Mesendoderm (in vitro differentiated cells): ENCODE measurements around the gene COPS8.

Experiments used
- DNase-seq: peaks from one replicate; pipeline ENCODE4 v3.0.0; 2013
- H2AK5ac ChIP-seq: 2 replicates; pipeline ENCODE4 v1.6.1; 2013; ENCODE audit warnings: low read length, inconsistent platforms
- H2BK120ac ChIP-seq: 2 replicates; pipeline ENCODE4 v1.6.1; 2013; ENCODE audit warnings: low read depth, mild to moderate bottlenecking, low read length, moderate library complexity, mixed read lengths
- H2BK15ac ChIP-seq: replicated peaks from 2 replicates; pipeline ENCODE4 v1.6.1; 2013; ENCODE audit warnings: low read depth, mild to moderate bottlenecking, moderate library complexity
- H2BK5ac ChIP-seq: 2 replicates; pipeline ENCODE4 v1.6.1; 2013; ENCODE audit warnings: low read length, inconsistent platforms
- H3K18ac ChIP-seq: 2 replicates; pipeline ENCODE4 v1.6.1; 2013; ENCODE audit warnings: mild to moderate bottlenecking, low read length, mixed read lengths
- H3K23ac ChIP-seq: one replicate; pipeline ENCODE4 v1.6.1; 2013; ENCODE audit warnings: low read length
- H3K27ac ChIP-seq: 2 replicates; pipeline ENCODE4 v1.5.1; 2013; ENCODE audit warnings: low read depth, mild to moderate bottlenecking, inconsistent platforms, low read length, moderate library complexity
- H3K27me3 ChIP-seq: 2 replicates; pipeline ENCODE4 v1.6.1; 2013; ENCODE audit warnings: low read length, control low read depth, mild to moderate bottlenecking, inconsistent platforms; ENCODE audit not compliant: insufficient read depth, poor library complexity
- H3K36me3 ChIP-seq: 2 replicates; pipeline ENCODE4 v1.6.1; 2013; ENCODE audit warnings: low read length, inconsistent platforms; ENCODE audit not compliant: control insufficient read depth, insufficient read depth
- H3K4ac ChIP-seq: one replicate; pipeline ENCODE4 v1.6.1; 2013; ENCODE audit warnings: low read depth, mild to moderate bottlenecking, low read length, moderate library complexity
- H3K4me1 ChIP-seq: 2 replicates; pipeline ENCODE4 v1.6.1; 2013; ENCODE audit warnings: low read depth, low read length, inconsistent platforms; ENCODE audit not compliant: control insufficient read depth
- H3K4me2 ChIP-seq: 2 replicates; pipeline ENCODE4 v1.6.1; 2013; ENCODE audit warnings: low read length
- H3K4me3 ChIP-seq: 2 replicates; pipeline ENCODE4 v1.5.1; 2013; ENCODE audit warnings: mild to moderate bottlenecking, low read length
- H3K56ac ChIP-seq: one replicate; pipeline ENCODE4 v1.6.1; 2013; ENCODE audit warnings: low read length
- H3K79me1 ChIP-seq: 2 replicates; pipeline ENCODE4 v1.6.1; 2013; ENCODE audit warnings: low read length, inconsistent platforms
- H3K79me2 ChIP-seq: 2 replicates; pipeline ENCODE4 v1.6.1; 2013; ENCODE audit warnings: mild to moderate bottlenecking, low read length; ENCODE audit not compliant: control insufficient read depth, insufficient read depth
- H3K9ac ChIP-seq: 2 replicates; pipeline ENCODE4 v1.6.1; 2013; ENCODE audit warnings: low read length, inconsistent platforms
- H4K5ac ChIP-seq: one replicate; pipeline ENCODE4 v1.6.1; 2013; ENCODE audit warnings: low read length
- H4K8ac ChIP-seq: one replicate; pipeline ENCODE4 v1.6.1; 2013; ENCODE audit warnings: low read depth, mild to moderate bottlenecking, control low read depth, low read length, moderate library complexity
- WGBS: extraction: QIAGEN DNeasy Blood & Tissue Kit; methylation state at CpG from one replicate; pipeline ENCODE4 v1.1.7; 2013; ENCODE audit warnings: low lambda C conversion rate, missing lambda C conversion rate; ENCODE audit not compliant: insufficient coverage; ENCODE audit errors: extremely low coverage; 5-methylcytosine and 5-hydroxymethylcytosine counted together

The COPS8 gene

GRCh38 chr2:237044281-237044680 lies 41.4 kb upstream of the COPS8 start:
- Histone ChIP-seq H3K79me1 (no peaks in the 10 kb centered on the region), H3K4me1 (no peaks in the 10 kb centered on the region), H2BK120ac (no peak overlapping the region), H3K4me2 (no peak overlapping the region), H4K8ac (no peak overlapping the region), H3K27me3 (no peaks in the 10 kb centered on the region), H3K79me2 (no peaks in the 10 kb centered on the region), H2BK15ac (no peak overlapping the region), H4K5ac (no peak overlapping the region), H3K18ac (no peak overlapping the region), H2BK5ac (no peak overlapping the region), H3K23ac (no peak overlapping the region), H3K56ac (no peak overlapping the region), H3K4me3 (no peak overlapping the region), H3K9ac (no peak overlapping the region), H3K27ac (no peak overlapping the region), H2AK5ac (no peak overlapping the region), H3K4ac (no peak overlapping the region), H3K36me3 (no peaks in the 10 kb centered on the region)
- no peak for DNase-seq
- WGBS, result no CpG with 5 or more reads among the region's 3 CpGs

GRCh38 chr2:237045449-237045848 lies 40.2 kb upstream of the COPS8 start:
- H3K79me2 ChIP-seq, result no peaks in the 10 kb centered on the region
- H2BK15ac ChIP-seq, result no peak overlapping the region
- no peak overlapping the region for H3K4me2 ChIP-seq
- no peak overlapping the region for H4K5ac ChIP-seq
- no peak overlapping the region for H2AK5ac ChIP-seq
- H3K4me3 ChIP-seq, result no peak overlapping the region
- H3K27ac ChIP-seq, result no peak overlapping the region
- no peak overlapping the region for H3K9ac ChIP-seq
- no peaks in the 10 kb centered on the region for H3K79me1 ChIP-seq
- H3K4ac ChIP-seq, result no peak overlapping the region
- no peak overlapping the region for H3K23ac ChIP-seq
- H3K27me3 ChIP-seq, result no peaks in the 10 kb centered on the region
- H3K56ac ChIP-seq, result no peak overlapping the region
- no peak overlapping the region for H4K8ac ChIP-seq
- H3K36me3 ChIP-seq, result no peaks in the 10 kb centered on the region
- H3K4me1 ChIP-seq, result no peaks in the 10 kb centered on the region
- H2BK120ac ChIP-seq, result no peak overlapping the region
- no peak overlapping the region for H2BK5ac ChIP-seq
- H3K18ac ChIP-seq, result no peak overlapping the region
- peak; percentile 71 for DNase-seq
- WGBS, result no CpG with 5 or more reads among the region's 4 CpGs

- Histone ChIP-seq H3K4me3 (no peak overlapping the region), H3K4ac (no peak overlapping the region), H3K27ac (no peak overlapping the region), H2BK5ac (no peak overlapping the region), H3K18ac (no peak overlapping the region), H3K79me1 (no peaks in the 10 kb centered on the region), H4K8ac (no peak overlapping the region), H3K27me3 (no peaks in the 10 kb centered on the region), H3K4me2 (no peak overlapping the region), H3K9ac (no peak overlapping the region), H2BK120ac (no peak overlapping the region), H3K23ac (no peak overlapping the region), H3K79me2 (no peaks in the 10 kb centered on the region), H3K36me3 (no peaks in the 10 kb centered on the region), H3K56ac (no peak overlapping the region), H2BK15ac (no peak overlapping the region), H4K5ac (no peak overlapping the region), H3K4me1 (no peaks in the 10 kb centered on the region), H2AK5ac (no peak overlapping the region)
- WGBS, result no CpG with 5 or more reads among the region's 1 CpG
- DNase-seq, result no peak
Observed at GRCh38 chr2:237048595-237048994, 37.1 kb upstream of the COPS8 start.

- no peak overlapping the region for H3K23ac ChIP-seq
- no peak overlapping the region for H3K4ac ChIP-seq
- WGBS, result no CpG with 5 or more reads among the region's 8 CpGs
- H2AK5ac ChIP-seq, result no peak overlapping the region
- H2BK120ac ChIP-seq, result no peak overlapping the region
- H2BK15ac ChIP-seq, result no peak overlapping the region
- no peak overlapping the region for H3K27ac ChIP-seq
- H3K4me2 ChIP-seq, result no peak overlapping the region
- DNase-seq, result no peak
- no peak overlapping the region for H3K18ac ChIP-seq
- H3K56ac ChIP-seq, result no peak overlapping the region
- no peak overlapping the region for H4K8ac ChIP-seq
- no peaks in the 10 kb centered on the region for H3K79me2 ChIP-seq
- no peak overlapping the region for H4K5ac ChIP-seq
- no peaks in the 10 kb centered on the region for H3K36me3 ChIP-seq
- no peaks in the 10 kb centered on the region for H3K4me1 ChIP-seq
- no peaks in the 10 kb centered on the region for H3K27me3 ChIP-seq
- H3K79me1 ChIP-seq, result no peaks in the 10 kb centered on the region
- no peak overlapping the region for H2BK5ac ChIP-seq
- no peak overlapping the region for H3K4me3 ChIP-seq
- H3K9ac ChIP-seq, result no peak overlapping the region
Observed at GRCh38 chr2:237051861-237052260, 33.8 kb upstream of the COPS8 start.

- no peak overlapping the region for H4K8ac ChIP-seq
- peak; percentile 26 for DNase-seq
- no CpG with 5 or more reads among the region's 2 CpGs for WGBS
- no peak overlapping the region for H3K4me3 ChIP-seq
- H3K9ac ChIP-seq, result no peak overlapping the region
- H2AK5ac ChIP-seq, result no peak overlapping the region
- H2BK15ac ChIP-seq, result no peak overlapping the region
- no peaks in the 10 kb centered on the region for H3K79me2 ChIP-seq
- no peak overlapping the region for H3K18ac ChIP-seq
- H3K27ac ChIP-seq, result no peak overlapping the region
- H2BK5ac ChIP-seq, result no peak overlapping the region
- no peak overlapping the region for H2BK120ac ChIP-seq
- H3K27me3 ChIP-seq, result no peaks in the 10 kb centered on the region
- no peak overlapping the region for H3K4ac ChIP-seq
- H3K56ac ChIP-seq, result no peak overlapping the region
- no peaks in the 10 kb centered on the region for H3K36me3 ChIP-seq
- no peak overlapping the region for H3K4me2 ChIP-seq
- no peaks in the 10 kb centered on the region for H3K79me1 ChIP-seq
- H3K4me1 ChIP-seq, result no peaks in the 10 kb centered on the region
- H4K5ac ChIP-seq, result no peak overlapping the region
- no peak overlapping the region for H3K23ac ChIP-seq
Observed at GRCh38 chr2:237053066-237053465, 32.6 kb upstream of the COPS8 start.

- H2BK5ac ChIP-seq, result no peak overlapping the region
- no peaks in the 10 kb centered on the region for H3K36me3 ChIP-seq
- WGBS, result no CpG with 5 or more reads among the region's 9 CpGs
- H2AK5ac ChIP-seq, result no peak overlapping the region
- no peak overlapping the region for H3K4me3 ChIP-seq
- no peak overlapping the region for H3K56ac ChIP-seq
- DNase-seq, result no peak
- no peak overlapping the region for H4K8ac ChIP-seq
- H3K79me2 ChIP-seq, result no peaks in the 10 kb centered on the region
- no peaks in the 10 kb centered on the region for H3K27me3 ChIP-seq
- H3K23ac ChIP-seq, result no peak overlapping the region
- H3K27ac ChIP-seq, result no peak overlapping the region
- no peaks in the 10 kb centered on the region for H3K4me1 ChIP-seq
- no peaks in the 10 kb centered on the region for H3K79me1 ChIP-seq
- H2BK120ac ChIP-seq, result no peak overlapping the region
- no peak overlapping the region for H2BK15ac ChIP-seq
- H3K18ac ChIP-seq, result no peak overlapping the region
- H3K4me2 ChIP-seq, result no peak overlapping the region
- H4K5ac ChIP-seq, result no peak overlapping the region
- no peak overlapping the region for H3K9ac ChIP-seq
- H3K4ac ChIP-seq, result no peak overlapping the region
Observed at GRCh38 chr2:237055386-237056100, 30.1 kb upstream of the COPS8 start.
